GM19099 (cell line): ENCODE measurements around the gene AKNA.

Source experiments
- POLR2A ChIP-seq: IDR thresholded peaks from 3 replicates; pipeline ENCODE4 v1.6.1; 2011; ENCODE audit warnings: low read depth; ENCODE audit not compliant: insufficient read length; ENCODE audit errors: extremely low read depth

The AKNA gene

DNA sequence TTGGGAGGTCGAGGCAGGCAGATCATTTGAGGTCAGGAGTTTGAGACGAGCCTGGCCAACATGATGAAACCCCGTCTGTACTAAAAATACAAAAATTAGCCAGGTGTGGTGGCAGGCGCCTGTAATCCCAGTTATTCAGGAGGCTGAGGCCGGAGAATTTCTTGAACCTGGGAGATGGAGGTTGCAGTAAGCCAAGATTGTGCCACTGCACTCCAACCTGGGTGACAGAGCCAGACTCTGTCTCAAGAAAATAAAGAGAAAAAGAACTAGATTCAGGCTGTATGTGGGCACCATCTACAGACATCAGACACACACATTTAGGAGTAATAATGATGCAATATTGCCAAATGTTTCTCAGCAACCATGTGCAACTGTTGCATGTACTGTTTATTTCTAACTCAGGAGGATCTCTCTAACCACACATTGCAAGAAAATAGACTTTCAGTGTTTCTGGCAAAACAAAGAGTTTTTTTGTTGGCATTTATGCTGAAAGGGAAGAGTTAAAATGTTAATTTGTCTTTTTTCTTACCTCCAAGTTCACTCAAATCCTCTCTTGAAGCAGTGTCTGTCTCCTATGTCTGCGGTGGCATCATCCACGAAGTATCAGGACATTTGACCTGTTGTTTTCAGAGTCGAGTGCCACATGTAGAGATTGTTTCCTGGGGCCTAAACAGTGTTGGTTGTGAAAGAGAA is 70.0 kb downstream of the AKNA start:
- TF ChIP-seq POLR2A: no peak

DNA sequence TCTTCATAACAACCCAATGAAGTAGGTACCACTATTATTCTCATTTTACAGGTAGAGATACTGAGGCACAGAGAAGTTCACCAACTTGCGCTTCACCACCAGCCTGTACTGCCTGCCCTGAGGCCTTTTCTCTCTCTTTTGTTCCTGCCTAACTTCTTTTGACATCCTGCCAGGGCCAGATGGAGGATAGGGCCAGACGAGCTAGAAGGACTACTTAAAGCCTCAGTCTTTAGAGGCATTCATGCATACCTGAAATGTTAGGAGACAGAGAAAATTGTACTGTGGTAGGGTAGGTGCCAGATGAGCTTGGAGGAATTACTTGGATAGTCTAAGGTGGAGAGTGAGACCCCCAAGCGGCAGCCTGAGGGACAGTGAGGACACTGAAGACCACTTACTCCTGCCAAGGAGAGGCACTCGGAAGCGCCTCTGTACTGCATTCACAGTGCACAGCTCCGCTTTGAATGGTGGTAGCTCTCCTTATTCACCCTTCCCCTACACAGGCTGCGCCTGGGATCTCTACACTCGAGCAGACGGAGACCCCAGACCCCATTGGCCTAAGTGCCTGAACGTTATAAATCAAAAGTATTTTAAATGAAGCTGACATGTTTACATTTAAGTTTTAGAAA is 71.1 kb downstream of the AKNA start:
- no peak for TF ChIP-seq POLR2A

DNA sequence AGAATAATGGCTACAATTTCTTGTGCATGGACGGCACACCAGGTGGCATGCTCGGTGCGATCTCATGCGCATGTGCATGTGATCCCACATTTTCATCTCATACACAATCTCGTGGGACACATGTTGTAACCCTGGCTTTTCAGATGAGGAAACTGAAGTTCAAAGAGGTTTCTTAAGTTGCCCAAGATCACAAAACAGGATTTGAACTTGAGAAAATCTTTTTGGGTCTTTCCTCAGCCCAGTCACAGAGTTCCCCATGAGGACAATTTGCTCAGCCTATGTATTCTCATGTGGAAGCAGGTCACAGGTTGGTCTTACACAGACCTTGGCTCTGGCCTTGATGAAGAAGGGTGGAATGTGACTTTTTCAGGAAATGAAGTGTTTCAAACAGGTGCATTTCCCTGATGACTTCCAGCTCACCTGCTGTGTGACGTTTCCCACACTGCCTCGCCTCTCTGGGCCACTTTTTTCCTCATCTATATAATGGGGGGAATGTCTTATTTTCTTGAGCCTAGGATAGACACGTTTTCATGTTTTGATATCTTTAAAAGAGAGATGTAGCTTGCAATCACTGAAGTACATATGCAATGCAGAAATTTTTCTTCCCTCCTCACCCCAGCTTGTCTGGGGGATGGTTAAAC is 71.9 kb downstream of the AKNA start:
- TF ChIP-seq POLR2A: no peak

DNA sequence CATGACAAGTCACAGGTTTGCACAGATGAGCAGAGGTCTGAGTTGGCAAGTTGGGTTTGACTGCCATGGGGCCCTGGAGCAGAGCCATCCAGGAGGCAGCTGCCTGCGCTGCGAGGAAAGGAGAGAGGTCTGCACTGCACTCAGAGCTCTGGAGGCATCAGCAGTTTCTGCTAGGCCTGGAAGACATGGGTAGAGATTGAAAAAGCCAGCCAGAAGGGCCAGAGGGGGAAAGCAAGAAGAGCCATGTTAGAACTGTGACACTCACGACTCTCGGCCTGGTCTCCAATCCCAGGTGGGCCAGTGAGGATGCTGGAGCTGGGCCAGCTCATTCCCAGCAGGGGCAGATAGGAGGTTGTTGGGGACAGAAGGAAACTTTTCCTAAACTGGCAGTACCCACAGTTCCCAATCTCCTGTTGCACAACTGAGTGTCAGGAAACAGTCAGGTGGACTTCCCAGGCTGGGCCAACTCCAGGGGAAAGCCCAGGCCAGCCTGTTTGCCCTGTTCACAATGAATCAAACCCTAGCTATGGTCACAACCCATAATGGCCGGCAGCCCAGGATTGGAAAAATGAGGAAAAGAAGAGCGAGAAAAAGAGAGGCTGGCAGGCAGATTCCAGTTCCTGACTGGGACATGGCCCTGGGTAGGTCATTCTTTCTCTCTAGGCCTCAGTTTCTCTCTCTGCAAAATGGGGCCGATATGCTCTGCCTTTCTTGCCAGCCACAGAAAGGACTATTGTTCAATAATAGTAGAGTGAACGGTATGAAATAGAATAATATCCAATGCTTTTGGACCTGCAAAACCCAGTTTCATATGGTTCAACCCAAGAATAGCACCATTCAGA is 72.7 kb downstream of the AKNA start:
- TF ChIP-seq POLR2A: no peak

DNA sequence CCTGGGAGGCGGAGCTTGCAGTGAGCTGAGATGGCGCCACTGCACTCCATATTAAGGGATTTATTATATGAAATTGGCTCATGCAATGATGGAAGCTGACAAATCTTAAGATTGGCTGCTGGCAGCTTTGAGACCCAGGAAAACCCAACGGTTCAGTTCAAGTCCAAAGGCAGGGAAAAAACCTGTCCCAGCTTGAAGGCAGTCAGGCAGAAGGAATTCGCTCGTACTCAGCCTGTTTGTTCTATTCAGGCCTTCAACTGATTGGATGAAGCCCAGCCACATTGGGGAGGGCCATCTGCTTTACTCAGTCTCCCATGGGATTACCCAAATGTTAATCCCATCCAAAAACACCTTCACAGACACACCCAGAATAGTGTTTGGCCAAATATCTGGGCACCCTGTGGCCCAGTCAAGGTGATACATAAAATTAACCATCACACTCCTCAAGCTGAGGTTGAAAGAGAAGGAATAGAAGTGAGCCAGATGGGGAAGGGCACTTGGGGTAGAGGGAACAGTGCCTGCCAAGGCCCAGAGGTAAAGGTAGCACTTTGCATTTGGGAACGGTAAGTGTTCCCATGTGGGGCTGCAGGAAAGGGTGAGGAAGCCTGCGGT is 73.4 kb downstream of the AKNA start:
- TF ChIP-seq POLR2A: no peak

DNA sequence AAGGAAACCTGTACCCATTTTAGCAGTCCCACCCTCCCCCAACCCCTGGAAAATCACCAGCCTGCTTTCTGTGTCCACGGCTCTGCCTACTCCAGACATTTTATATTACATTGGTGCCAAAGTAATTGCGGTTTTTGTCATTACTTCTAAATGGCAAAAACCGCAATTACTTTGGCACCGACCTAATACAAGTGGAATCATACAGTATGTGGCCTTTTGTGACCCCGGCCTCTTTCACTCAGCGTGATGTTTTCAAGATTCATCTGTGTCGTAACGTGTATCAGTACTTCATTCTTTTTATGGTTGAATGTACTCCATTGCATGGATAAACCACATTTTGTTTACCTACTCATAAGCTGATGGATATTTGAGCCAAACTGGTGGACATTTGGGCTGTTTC is 74.6 kb downstream of the AKNA start:
- TF ChIP-seq POLR2A: no peak

DNA sequence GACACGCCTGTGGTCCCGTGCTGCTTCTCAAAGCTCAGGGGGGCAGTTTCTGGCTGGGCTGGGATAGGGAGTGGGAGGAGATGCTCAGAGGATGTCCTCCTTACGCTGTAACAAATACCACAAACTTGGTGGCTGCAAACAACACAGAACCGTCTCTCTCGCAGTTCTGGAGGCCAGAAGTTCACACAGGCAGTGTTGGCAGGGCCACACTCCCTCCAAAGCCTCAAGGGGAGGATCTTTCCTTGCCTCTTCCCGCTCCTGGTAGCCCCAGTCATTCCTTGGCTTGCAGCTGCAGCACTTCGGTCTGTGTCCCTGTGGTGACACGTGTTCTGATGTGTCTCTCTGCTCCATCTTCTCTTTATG is 75.3 kb downstream of the AKNA start:
- TF ChIP-seq POLR2A: no peak

DNA sequence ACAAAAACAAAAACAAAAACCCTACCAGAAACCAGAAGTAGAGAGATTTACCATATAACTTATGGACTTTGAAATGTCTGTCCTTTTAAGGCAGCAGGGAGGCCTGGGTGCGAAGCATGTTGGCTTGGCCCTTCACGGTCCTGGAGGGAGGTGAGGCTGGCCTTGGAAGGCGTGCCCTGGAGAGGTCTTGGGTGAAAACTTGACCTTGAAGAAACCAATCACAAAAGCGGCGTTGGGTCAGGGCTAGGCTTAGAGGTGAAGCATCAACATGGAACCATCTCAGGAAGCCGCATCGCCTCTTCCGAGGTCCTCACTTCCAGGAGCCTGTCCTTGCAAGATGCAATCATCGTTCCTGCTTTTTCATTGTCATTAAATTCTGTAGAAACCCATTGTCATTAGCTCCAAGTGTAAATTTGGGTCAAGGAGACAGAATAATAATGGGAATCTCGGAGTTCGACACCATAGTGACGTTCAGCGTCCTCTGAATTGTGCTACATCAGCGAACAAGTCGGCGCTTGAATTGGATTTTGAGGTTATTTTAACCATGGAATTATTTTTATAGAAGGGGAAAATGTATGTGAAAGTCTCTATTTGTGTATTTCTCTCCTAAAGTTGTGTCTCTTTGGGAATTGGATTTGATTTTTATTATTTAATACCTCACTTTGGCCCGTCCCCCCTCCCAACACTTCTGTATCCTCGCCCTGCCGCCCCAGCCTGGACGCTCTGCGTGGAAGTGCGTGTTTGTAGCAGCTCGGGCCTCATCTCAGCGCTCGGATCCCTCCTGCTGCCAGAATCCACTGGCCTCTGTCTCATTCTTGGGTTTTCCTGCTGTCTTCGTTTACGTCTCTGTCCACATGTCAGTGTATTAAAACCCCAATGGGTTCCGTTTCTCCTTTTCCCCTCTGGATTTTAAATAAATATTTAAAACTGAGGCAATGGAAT is 75.9 kb downstream of the AKNA start:
- TF ChIP-seq POLR2A: no peak

DNA sequence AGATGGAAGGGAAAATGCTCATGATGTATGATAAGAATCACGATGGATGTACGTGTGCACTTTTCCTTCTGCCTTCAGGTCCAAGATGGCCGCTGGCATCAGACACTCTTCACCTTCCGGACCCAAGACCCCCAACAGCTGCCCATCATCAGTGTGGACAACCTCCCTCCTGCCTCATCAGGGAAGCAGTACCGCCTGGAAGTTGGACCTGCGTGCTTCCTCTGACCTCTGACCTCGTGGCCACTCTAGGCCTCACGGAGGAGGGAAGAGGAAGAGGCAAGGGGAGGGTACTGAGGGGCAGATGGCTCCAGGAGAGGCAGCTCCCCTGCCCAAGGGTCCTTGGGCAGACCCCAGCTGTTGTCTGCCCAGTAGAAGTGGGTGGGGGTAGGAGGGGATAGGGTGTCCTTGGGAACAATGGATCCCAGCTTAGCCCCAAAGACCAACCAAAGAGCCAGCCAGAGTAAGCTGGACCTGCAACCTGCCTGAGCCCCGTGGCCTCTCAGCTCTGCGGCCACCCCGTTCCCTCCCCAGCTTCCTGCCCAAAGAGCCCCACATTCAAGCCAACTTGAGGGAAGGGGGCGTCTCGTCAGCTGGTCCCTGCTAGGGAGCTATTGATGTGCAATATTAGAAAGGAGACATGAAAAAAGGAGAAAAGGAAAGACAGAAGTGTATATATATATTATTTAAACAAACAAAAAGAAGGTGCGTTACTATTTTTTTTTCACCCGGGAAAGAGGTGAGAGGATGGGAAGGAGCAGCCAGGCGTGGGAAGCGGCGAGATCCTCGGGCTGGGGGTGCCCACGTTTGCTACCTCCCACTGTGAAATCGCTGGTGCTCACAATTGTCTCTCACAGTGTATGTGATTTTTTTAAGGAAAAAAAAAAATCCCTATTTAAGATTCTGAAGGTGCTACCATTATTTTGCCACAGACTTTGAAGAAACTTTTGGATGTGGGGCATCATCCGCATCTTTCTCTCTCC is 77.0 kb downstream of the AKNA start:
- no peak for TF ChIP-seq POLR2A

DNA sequence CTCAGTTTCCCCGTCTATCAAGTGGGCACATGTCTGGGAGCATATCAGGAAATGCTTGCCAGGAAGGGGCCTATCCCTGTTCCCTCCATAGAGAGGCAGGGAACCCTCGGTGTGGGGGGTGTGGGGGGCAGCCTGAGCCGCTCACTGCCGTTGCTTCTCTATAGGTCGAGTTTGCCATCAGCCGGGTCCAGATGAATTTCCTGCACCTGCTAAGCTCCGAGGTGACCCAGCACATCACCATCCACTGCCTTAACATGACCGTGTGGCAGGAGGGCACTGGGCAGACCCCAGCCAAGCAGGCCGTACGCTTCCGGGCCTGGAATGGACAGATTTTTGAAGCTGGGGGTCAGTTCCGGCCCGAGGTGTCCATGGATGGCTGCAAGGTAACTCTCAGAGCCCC is 78.7 kb downstream of the AKNA start:
- no peak for TF ChIP-seq POLR2A

DNA sequence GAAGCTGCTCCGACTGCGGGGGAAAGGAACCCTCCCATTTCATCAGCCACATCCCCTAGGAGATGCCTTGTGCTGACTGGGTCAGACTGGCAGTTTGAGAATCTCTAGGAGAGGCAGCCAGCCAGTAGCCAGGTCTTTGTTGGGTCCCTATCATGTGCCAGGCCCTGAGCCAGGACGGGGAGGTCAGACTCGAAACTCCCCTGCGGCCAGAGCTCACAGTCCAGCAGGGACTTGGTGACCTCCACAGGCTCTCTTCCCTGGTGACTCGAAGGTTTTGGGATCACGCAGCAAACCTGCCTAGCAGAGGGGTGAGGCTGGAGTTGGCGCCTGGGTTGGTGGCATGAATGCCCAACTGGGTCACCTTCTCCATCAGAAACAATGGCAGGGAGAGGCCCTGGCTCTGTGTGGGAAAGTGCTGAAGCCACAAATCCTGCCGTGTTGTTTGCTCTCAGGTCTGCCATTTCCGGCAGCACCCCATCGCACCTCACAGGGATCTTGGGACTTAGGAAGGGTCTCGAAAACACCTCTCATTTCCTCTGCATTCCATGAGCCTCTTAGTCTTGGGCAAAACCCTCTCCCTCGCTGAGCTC is 79.3 kb downstream of the AKNA start:
- no peak for TF ChIP-seq POLR2A

DNA sequence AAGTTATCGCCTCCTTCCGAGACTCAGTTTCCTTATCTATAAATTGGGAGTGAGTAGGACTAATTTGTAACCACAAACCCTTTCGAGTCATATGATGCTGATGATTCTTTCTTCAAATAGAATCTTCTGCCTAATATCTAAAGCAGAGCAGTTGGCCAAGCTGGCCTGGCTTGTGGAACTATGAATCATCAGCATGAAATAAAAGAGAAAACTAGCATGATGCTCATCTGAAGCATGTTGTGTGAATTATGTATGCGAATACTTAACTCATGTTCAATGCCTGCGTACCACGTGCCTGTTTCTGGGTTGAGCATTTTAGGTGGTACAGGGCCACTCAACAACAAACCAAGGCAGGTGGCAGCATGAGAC is 79.9 kb downstream of the AKNA start:
- no peak for TF ChIP-seq POLR2A
